ENCODE data around the gene CSN3. TPM values are rescaled to one million over a fixed set of nuclear protein-coding genes. Genes with fewer than 3 reads are reported as not detected.

CSN3 gene
- total RNA-seq, 1 experiment from 2014 or later = not detected

GRCh38 chr4:70291341-70291740, 48.9 kb downstream of the CSN3 start:
- DNase-seq (ENCODE audit: low spot score) = no peak

- DNase-seq (ENCODE audit: low spot score) = no peak
Observed at GRCh38 chr4:70297576-70297975, 55.2 kb downstream of the CSN3 start.

DNA sequence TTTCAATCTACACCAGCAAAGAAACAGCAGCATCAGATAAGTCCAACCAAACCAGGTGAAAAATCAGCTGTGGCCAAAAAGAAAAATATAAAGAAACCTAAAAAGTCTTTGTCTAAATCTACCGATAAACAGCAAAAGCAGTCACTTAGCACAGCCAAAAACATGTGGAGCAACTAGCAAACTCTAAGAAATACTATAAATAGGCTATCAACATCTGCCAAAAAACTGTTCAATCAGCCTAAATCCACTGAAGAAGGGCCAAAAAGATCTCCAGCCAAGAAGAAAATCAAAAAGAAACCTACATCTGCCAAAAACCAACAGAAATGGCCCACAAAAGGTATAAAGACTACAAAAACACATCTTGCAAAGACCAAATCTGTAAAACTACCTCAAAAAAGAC, 55.7 kb downstream of the CSN3 start:
- no peak for DNase-seq (ENCODE audit: low spot score)

- DNase-seq (ENCODE audit: low spot score) = no peak
Observed at GRCh38 chr4:70299643-70300042, 57.2 kb downstream of the CSN3 start.

DNA sequence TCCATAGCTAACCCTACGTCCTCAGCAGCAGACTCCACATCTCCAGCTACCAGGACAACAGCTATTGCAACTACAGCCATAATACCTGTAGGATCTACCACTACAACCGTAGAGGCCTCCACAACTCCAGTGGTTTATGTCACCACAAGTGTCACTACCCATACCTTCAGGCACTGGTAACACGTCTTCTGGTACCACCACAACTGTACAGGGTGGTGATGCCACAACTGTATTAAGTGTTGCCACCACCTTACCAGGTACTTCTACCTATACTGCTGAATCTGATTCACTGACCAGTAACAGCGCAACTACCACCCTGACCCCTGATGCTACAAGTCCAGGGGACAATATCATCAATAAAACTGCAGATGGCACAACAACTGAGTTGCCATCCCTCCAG, 57.8 kb downstream of the CSN3 start:
- DNase-seq (ENCODE audit: low spot score) = no peak

Other genes with a start within 250 kb of the CSN3 start
- gene STATH, start 246.6 kb upstream of the CSN3 start, total RNA-seq (2014; rRNA removed; shearing (Covaris generic)) = not detected in 2 replicates
- gene HTN3, start 214.1 kb upstream of the CSN3 start, total RNA-seq (2014; rRNA removed; shearing (Covaris generic)) = not detected in 2 replicates
- gene HTN1, start 192.2 kb upstream of the CSN3 start, total RNA-seq (2014; rRNA removed; shearing (Covaris generic)) = not detected in 2 replicates
- not detected in 2 replicates for gene PRR27, start 88.4 kb upstream of the CSN3 start, total RNA-seq (2014; rRNA removed; shearing (Covaris generic))
- gene ODAM, start 46.9 kb upstream of the CSN3 start, total RNA-seq (2014; rRNA removed; shearing (Covaris generic)) = not detected in 2 replicates
- gene FDCSP, start 16.5 kb upstream of the CSN3 start, total RNA-seq (2014; rRNA removed; shearing (Covaris generic)) = not detected in 2 replicates
- gene CABS1, start 92.4 kb downstream of the CSN3 start, total RNA-seq (2014; rRNA removed; shearing (Covaris generic)) = not detected in 2 replicates
- not detected in 2 replicates for gene SMR3A, start 118.2 kb downstream of the CSN3 start, total RNA-seq (2014; rRNA removed; shearing (Covaris generic))
- gene SMR3B, start 140.5 kb downstream of the CSN3 start, total RNA-seq (2014; rRNA removed; shearing (Covaris generic)) = not detected in 2 replicates
- gene OPRPN, start 155.3 kb downstream of the CSN3 start, total RNA-seq (2014; rRNA removed; shearing (Covaris generic)) = not detected in 2 replicates
- not detected in 2 replicates for gene MUC7, start 229.6 kb downstream of the CSN3 start, total RNA-seq (2014; rRNA removed; shearing (Covaris generic))